ENCODE data around the gene ANKRD12.

The ANKRD12 gene

DNA sequence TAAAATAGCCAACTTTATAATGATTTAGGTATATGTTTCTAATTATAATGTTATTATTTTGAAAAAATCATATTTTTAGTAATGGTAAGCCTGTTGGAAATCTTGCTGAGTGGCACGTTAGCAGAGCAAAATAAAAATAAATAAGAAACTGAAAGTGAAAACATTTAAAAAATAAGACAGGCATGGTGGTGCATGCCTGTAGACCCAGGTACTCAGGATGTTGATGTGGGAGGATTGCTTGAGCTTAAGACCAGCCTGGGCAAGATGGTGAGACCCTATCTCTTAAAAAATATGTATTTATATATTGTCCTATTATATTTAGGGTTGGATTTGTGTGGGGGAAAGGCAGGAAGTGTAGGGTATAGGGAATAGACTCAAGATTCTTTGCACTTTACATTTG lies 15.8 kb upstream of the ANKRD12 start:
- H3K4me3 ChIP-seq (ENCODE audit: low read length) = no peak overlapping the region
- TF ChIP-seq, protein P1, sequence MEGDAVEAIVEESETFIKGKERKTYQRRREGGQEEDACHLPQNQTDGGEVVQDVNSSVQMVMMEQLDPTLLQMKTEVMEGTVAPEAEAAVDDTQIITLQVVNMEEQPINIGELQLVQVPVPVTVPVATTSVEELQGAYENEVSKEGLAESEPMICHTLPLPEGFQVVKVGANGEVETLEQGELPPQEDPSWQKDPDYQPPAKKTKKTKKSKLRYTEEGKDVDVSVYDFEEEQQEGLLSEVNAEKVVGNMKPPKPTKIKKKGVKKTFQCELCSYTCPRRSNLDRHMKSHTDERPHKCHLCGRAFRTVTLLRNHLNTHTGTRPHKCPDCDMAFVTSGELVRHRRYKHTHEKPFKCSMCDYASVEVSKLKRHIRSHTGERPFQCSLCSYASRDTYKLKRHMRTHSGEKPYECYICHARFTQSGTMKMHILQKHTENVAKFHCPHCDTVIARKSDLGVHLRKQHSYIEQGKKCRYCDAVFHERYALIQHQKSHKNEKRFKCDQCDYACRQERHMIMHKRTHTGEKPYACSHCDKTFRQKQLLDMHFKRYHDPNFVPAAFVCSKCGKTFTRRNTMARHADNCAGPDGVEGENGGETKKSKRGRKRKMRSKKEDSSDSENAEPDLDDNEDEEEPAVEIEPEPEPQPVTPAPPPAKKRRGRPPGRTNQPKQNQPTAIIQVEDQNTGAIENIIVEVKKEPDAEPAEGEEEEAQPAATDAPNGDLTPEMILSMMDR (conservative IDR thresholded peaks at IDR 0.05; ENCODE audit: low read depth, low read length) = no peak
- no peak for DNase-seq (ENCODE audit: low read depth)

DNA sequence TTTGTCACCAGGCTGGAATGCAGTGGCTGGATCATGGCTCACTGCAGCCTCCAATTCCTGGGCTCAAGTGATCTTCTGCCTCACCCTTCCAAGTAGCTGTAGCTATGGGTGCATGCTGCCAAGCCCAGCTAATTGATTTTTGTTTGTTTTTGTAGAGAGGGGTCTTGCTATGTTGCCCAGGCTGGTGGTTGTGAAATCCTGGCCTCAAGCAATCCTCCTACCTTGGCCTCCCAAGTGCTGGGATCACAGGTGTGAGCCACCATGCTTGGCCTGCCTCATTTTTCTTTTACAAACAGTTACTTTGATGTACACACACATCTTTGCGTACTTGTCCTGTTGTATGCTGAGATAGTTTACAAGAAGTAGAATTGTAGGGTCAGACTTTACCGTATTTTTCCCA lies 13.1 kb upstream of the ANKRD12 start:
- TF ChIP-seq, protein P1 (conservative IDR thresholded peaks at IDR 0.05; ENCODE audit: low read depth, low read length) = no peak
- no peak for DNase-seq (ENCODE audit: low read depth)
- no peak overlapping the region for H3K4me3 ChIP-seq (ENCODE audit: low read length)

DNA sequence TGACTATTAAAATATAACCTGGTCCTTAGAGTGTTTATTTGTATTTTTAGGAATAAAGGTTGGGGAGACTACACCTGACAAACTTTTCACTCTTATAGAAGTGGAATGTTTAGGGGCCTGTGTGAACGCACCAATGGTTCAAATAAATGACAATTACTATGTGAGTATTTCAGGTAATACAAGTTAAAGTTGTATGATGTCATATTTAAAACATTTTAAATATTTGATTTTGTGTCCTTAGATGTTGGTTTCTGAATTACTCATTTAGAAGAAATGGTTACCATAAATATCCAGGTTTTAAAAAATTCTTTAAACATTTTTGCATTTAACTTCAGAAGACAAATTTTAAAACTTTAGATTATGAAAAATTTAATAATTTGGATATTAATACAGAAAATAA lies 11.8 kb upstream of the ANKRD12 start:
- no peak for DNase-seq (ENCODE audit: low read depth)
- H3K4me3 ChIP-seq (ENCODE audit: low read length) = no peak overlapping the region
- TF ChIP-seq, protein P1 (conservative IDR thresholded peaks at IDR 0.05; ENCODE audit: low read depth, low read length) = no peak

DNA sequence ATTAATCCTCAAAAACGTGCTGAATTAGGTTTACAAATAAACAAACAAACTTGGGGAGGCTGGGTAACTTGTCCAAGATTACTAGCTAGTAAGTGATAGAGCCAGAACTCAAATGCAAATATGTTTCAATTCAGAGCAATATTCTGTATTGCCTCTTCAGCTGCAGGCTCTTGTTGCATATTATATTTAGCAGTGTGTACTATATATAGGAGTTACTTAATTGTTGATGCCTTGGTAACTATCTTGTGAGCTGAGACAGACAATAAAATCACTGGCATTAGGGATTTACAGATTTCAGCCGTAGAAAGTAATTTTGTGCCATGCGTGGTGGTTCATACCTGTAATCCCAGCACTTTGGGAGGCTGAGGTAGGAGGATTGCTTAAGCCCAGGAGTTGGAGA lies 10.2 kb upstream of the ANKRD12 start:
- TF ChIP-seq, protein P1 (conservative IDR thresholded peaks at IDR 0.05; ENCODE audit: low read depth, low read length) = no peak
- no peak for DNase-seq (ENCODE audit: low read depth)
- H3K4me3 ChIP-seq (ENCODE audit: low read length) = no peak overlapping the region

DNA sequence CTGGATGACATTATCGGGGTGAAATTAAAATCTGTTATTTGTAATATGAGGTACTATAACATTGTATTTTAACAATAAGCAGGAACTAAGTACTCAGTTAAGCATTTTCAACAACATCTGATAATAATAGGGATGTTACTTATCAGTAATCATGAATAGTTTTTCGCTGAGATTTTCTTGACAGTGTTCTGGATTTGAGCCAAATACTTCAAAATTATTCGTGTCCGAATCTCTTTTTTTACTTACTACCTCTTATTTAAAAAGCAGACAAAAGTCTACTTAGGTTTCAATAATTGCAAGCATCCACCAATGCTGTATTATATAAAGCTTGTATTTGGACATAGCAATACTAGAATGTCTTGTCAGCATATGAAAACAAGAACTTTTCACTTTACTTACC lies 6.4 kb upstream of the ANKRD12 start:
- H3K4me3 ChIP-seq (ENCODE audit: low read length) = no peak overlapping the region
- TF ChIP-seq, protein P1 (conservative IDR thresholded peaks at IDR 0.05; ENCODE audit: low read depth, low read length) = no peak
- DNase-seq (ENCODE audit: low read depth) = no peak

DNA sequence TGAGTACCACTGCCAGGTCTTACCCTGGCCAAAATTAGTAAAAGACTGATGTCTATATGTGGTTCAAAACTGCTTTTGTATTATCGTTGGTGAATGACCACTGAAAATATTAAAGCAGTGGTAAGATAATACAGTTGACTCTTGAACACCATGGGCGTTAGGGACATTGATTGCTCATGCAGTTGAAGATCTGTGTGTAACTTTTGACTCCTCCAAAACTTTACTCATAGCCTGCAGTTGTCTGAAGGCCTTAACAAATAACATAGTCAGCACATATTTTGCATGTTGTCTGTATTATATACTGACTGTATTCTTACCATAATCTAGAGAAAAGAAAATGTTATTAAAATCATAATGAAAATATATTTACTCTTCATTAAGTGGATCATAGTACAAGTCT lies 5.8 kb upstream of the ANKRD12 start:
- no peak overlapping the region for H3K4me3 ChIP-seq (ENCODE audit: low read length)
- TF ChIP-seq, protein P1 (conservative IDR thresholded peaks at IDR 0.05; ENCODE audit: low read depth, low read length) = no peak
- no peak for DNase-seq (ENCODE audit: low read depth)

DNA sequence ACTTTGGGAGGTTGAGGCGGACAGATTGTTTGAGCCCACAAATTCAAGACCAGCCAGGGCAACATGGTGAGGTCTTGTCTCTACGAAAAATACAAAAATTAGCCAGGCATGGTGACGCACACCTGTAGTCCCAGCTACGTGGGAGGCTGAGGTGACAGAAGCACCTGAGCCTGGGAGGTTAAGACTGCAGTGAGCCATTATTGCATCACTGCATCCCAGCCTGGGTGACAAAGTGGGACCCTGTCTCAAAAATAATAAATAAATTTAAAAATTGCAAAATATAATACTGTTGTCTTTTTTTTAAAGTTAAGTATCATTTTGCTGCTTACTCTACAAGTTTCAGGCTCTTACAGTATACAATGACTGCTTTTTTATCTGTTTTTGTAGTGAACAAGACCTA lies 4.0 kb upstream of the ANKRD12 start:
- TF ChIP-seq, protein P1 (conservative IDR thresholded peaks at IDR 0.05; ENCODE audit: low read depth, low read length) = no peak
- no peak for DNase-seq (ENCODE audit: low read depth)
- no peak overlapping the region for H3K4me3 ChIP-seq (ENCODE audit: low read length)

Data from retinal pigment epithelial cell (primary cell).